CD14-positive monocyte (primary cell): ENCODE data around the gene ANKRD55. TPM values are rescaled to one million over a fixed set of nuclear protein-coding genes. Genes with fewer than 3 reads are reported as not detected.
A peak's percentile ranks its signal among the peaks of the same experiment; 100 is the strongest.

ENCODE experiments used
- DNase-seq, 3 donors: peaks; one replicate each; pipeline ENCODE4 v3.0.0-alpha.2; 2011 to 2022
- H2AFZ ChIP-seq: 2 replicates; pipeline ENCODE4 v1.6.0; 2012; ENCODE audit warnings: mild to moderate bottlenecking, low read depth, low read length, inconsistent platforms; ENCODE audit not compliant: insufficient read depth, poor library complexity, severe bottlenecking
- H3K27ac ChIP-seq, 2 donors: 1 replicate in 1 of 2; 2 replicates in 1 of 2; pipeline ENCODE4 v1.5.1; 2012 to 2013; ENCODE audit warnings: low read length in 2 of 2, control low read depth in 1 of 2, inconsistent platforms in 1 of 2, low read depth in 1 of 2, mild to moderate bottlenecking in 1 of 2
- H3K27me3 ChIP-seq, 2 donors: one replicate each; pipeline versions ENCODE4 v1.6.0 to v1.6.1; 2011 to 2013; ENCODE audit warnings: low read length in 2 of 2; ENCODE audit not compliant: control insufficient read depth in 2 of 2, insufficient read depth in 2 of 2
- H3K36me3 ChIP-seq, 2 donors: replicated peaks in 1 of 2; 1 replicate in 1 of 2; 2 replicates in 1 of 2; pipeline versions ENCODE4 v1.5.1 to v1.6.1; 2012 to 2013; ENCODE audit warnings: low read length in 2 of 2, control low read depth in 1 of 2, inconsistent platforms in 1 of 2, mild to moderate bottlenecking in 1 of 2; ENCODE audit not compliant: insufficient read depth in 2 of 2, control insufficient read depth in 1 of 2
- H3K4me1 ChIP-seq, 2 donors: 1 replicate in 1 of 2; 2 replicates in 1 of 2; pipeline versions ENCODE4 v1.5.1 to v1.6.1; 2012 to 2013; ENCODE audit warnings: low read length in 2 of 2, control low read depth in 1 of 2, inconsistent platforms in 1 of 2, mild to moderate bottlenecking in 1 of 2, moderate library complexity in 1 of 2; ENCODE audit not compliant: insufficient read depth in 2 of 2, control insufficient read depth in 1 of 2
- H3K4me2 ChIP-seq: replicated peaks from 2 replicates; pipeline ENCODE3; 2012; ENCODE audit warnings: low read length, moderate library complexity, mild to moderate bottlenecking; ENCODE audit not compliant: poor library complexity, severe bottlenecking; ENCODE audit errors: extremely low read depth
- H3K4me3 ChIP-seq, 3 experiments: fragments of 200-600 bp in 1 of 3; sonication (generic) in 1 of 3; replicated peaks in 1 of 3; 1 replicate in 2 of 3; 2 replicates in 1 of 3; pipeline ENCODE4 v1.5.1; 2011 to 2013; ENCODE audit warnings: low read length in 3 of 3, mild to moderate bottlenecking in 3 of 3, control low read depth in 2 of 3, low read depth in 2 of 3, inconsistent platforms in 1 of 3, moderate library complexity in 1 of 3
- H3K79me2 ChIP-seq: 2 replicates; pipeline ENCODE4 v1.6.0; 2012; ENCODE audit warnings: mild to moderate bottlenecking, control low read depth, inconsistent platforms, low read length, moderate library complexity; ENCODE audit not compliant: insufficient read depth
- H3K9ac ChIP-seq: 2 replicates; pipeline ENCODE4 v1.6.0; 2017; ENCODE audit warnings: low read length, mild to moderate bottlenecking; ENCODE audit not compliant: insufficient read depth, poor library complexity, severe bottlenecking
- H3K9me3 ChIP-seq, 2 donors: replicated peaks in 1 of 2; 1 replicate in 1 of 2; 2 replicates in 1 of 2; pipeline versions ENCODE4 v1.5.1 to v1.6.1; 2012 to 2013; ENCODE audit warnings: low read length in 2 of 2, control low read depth in 1 of 2; ENCODE audit not compliant: control insufficient read depth in 1 of 2, insufficient read depth in 1 of 2
- H4K20me1 ChIP-seq: 2 replicates; pipeline ENCODE4 v1.6.0; 2012; ENCODE audit warnings: mild to moderate bottlenecking, low read length, control low read depth, moderate library complexity; ENCODE audit not compliant: insufficient read depth
- H3K27ac Mint-ChIP-seq, 7 donors: one replicate each; pipeline ENCODE4 v1.8.0; 2020; ENCODE audit warnings: mild to moderate bottlenecking in 7 of 7, mixed read lengths in 7 of 7, moderate library complexity in 6 of 7, inconsistent platforms in 2 of 7
- H3K27me3 Mint-ChIP-seq, 3 donors: one replicate each; pipeline ENCODE4 v1.8.0; 2021 to 2022; ENCODE audit warnings: low read depth in 3 of 3, mild to moderate bottlenecking in 3 of 3, mixed read lengths in 3 of 3, moderate library complexity in 3 of 3, inconsistent platforms in 1 of 3
- H3K36me3 Mint-ChIP-seq, 2 donors: one replicate each; pipeline ENCODE4 v1.8.0; 2020; ENCODE audit warnings: mixed read lengths in 2 of 2, inconsistent platforms in 1 of 2, mild to moderate bottlenecking in 1 of 2
- H3K4me1 Mint-ChIP-seq: one replicate; pipeline ENCODE4 v1.8.0; 2020; ENCODE audit warnings: mild to moderate bottlenecking, mixed read lengths
- H3K4me3 Mint-ChIP-seq, 2 donors: one replicate each; pipeline ENCODE4 v1.8.0; 2020; ENCODE audit warnings: mild to moderate bottlenecking in 2 of 2, mixed read lengths in 2 of 2, moderate library complexity in 1 of 2
- H3K9me3 Mint-ChIP-seq, 7 donors: one replicate each; pipeline ENCODE4 v1.8.0; 2020 to 2022; ENCODE audit warnings: mixed read lengths in 7 of 7, mild to moderate bottlenecking in 6 of 7, moderate library complexity in 6 of 7, inconsistent platforms in 2 of 7
- CTCF ChIP-seq: fragments of 200-600 bp; IDR thresholded peaks from one replicate; pipeline ENCODE4 v1.8.0; 2022; ENCODE audit warnings: antibody characterized with exemption, mild to moderate bottlenecking
- WGBS: methylation state at CpG from one replicate; pipeline ENCODE4 v1.1.5; 2013; ENCODE audit warnings: missing lambda C conversion rate; ENCODE audit not compliant: insufficient coverage; 5-methylcytosine and 5-hydroxymethylcytosine counted together
- intact Hi-C, 2 donors: fragments of 100-400 bp; cut with micrococcal nuclease; formaldehyde crosslinking; loops; one replicate each; pipeline versions ENCODE4 v1.15.0 to v1.15.1; 2023
- polyA plus RNA-seq, 3 donors: library from polyadenylated mRNA; depleted of rRNA in 1 of 3; unstranded in 2 of 3; stranded (reverse) in 1 of 3; fragments of 300-500 nt in 2 of 3; fragments of >200 nt in 1 of 3; fragmentation: Illumina TruSeq in 2 of 3; gene quantifications; 1 replicate in 2 of 3; 2 replicates in 1 of 3; pipeline ENCODE4 v1.2.3, GENCODE V29; 2012 to 2021

The ANKRD55 gene
- polyA plus RNA-seq, 3 donors = 0.20 to 0.55 (median 0.28) TPM

- no peak for DNase-seq
- no peak overlapping the region for H2AFZ ChIP-seq
These were observed 65.6 kb downstream of the ANKRD55 start for GRCh38 chr5:56167519-56167918.

GRCh38 chr5:56166671-56167385 is 66.3 kb downstream of the ANKRD55 start:
- peak in 2 of 3 donors; percentile 72 to 80 for DNase-seq
- no peaks in the 10 kb centered on the region for H3K27me3 ChIP-seq
- peaks cover 0 to 5% (median 0%) of the 10 kb centered on the region in 3 donors for H3K27me3 Mint-ChIP-seq
- peaks cover 0 to 6% of the 10 kb centered on the region in 2 donors for H3K36me3 Mint-ChIP-seq
- no peaks in the 10 kb centered on the region for H4K20me1 ChIP-seq
- intact Hi-C loops = no loop called here
- peak overlapping the region; percentile 93 to 99 (median 98) for H3K27ac Mint-ChIP-seq
- peak overlapping the region; percentile 2 for H3K9ac ChIP-seq
- peak overlapping the region in 1 of 3 experiments; percentile 68 for H3K4me3 ChIP-seq
- H3K4me1 ChIP-seq = peaks cover 89 to 99% of the 10 kb centered on the region in 2 donors
- WGBS = no CpG with 5 or more reads among the region's 6 CpGs
- peak overlapping the region; percentile 84 to 88 for H3K27ac ChIP-seq
- H3K36me3 ChIP-seq = no peaks in the 10 kb centered on the region
- no peaks in the 10 kb centered on the region for H3K9me3 ChIP-seq
- H3K4me2 ChIP-seq = peak overlapping the region; percentile 64
- H3K4me1 Mint-ChIP-seq = peaks cover 89% of the 10 kb centered on the region
- H3K79me2 ChIP-seq = no peaks in the 10 kb centered on the region
- H3K9me3 Mint-ChIP-seq = peaks cover 0 to 4% (median 2%) of the 10 kb centered on the region in 7 donors
- TF ChIP-seq CTCF = no peak
- H2AFZ ChIP-seq = no peak overlapping the region
- no peak overlapping the region for H3K4me3 Mint-ChIP-seq

More at GRCh38 chr5:56167519-56167918, 65.6 kb downstream of the ANKRD55 start:
- Histone ChIP-seq H3K9ac (no peak overlapping the region), H3K4me1 (peaks cover 89 to 99% of the 10 kb centered on the region in 2 donors), H3K36me3 (no peaks in the 10 kb centered on the region), H3K27ac (peak overlapping the region in 1 of 2 donors; percentile 88), H3K9me3 (no peaks in the 10 kb centered on the region), H3K4me3 (peak overlapping the region in 1 of 3 experiments; percentile 68), H3K79me2 (no peaks in the 10 kb centered on the region), H3K27me3 (no peaks in the 10 kb centered on the region), H3K4me2 (peak overlapping the region; percentile 64), H4K20me1 (no peaks in the 10 kb centered on the region)
- Mint-ChIP-seq H3K27me3 (peaks cover 0 to 5% (median 0%) of the 10 kb centered on the region in 3 donors), H3K4me3 (peak overlapping the region in 1 of 2 donors; percentile 70), H3K9me3 (peaks cover 0 to 4% (median 2%) of the 10 kb centered on the region in 7 donors), H3K36me3 (peaks cover 0 to 6% of the 10 kb centered on the region in 2 donors), H3K27ac (peak overlapping the region; percentile 81 to 99 (median 88)), H3K4me1 (peaks cover 89% of the 10 kb centered on the region)
- TF ChIP-seq CTCF = no peak
- no CpG with 5 or more reads among the region's 2 CpGs for WGBS
- intact Hi-C loops = no loop called here
